HEK293 (cell line): ENCODE measurements around the gene PLEKHA1.

Source experiments
- CTCF ChIA-PET: fragments of 350-600 bp; formaldehyde crosslinking; extraction: SDS; loops from one replicate; lab custom pipeline; 2021; ENCODE audit warnings: antibody characterized with exemption; lab: Yijun Ruan, JAX
- POLR2A ChIA-PET: fragments of 300-600 bp; formaldehyde crosslinking; extraction: SDS; loops from one replicate; lab custom pipeline; 2020; ENCODE audit warnings: antibody characterized with exemption, inconsistent platforms; lab: Yijun Ruan, JAX
- H3K27ac ChIP-seq: fragments of 200-500 bp; sonication (Bioruptor generic); 2 replicates; pipeline ENCODE4 v1.5.1; 2014; ENCODE audit warnings: low read depth, low read length, control low read depth, inconsistent platforms; ENCODE audit errors: extremely low read depth
- H3K36me3 ChIP-seq, 2 experiments: fragments of 200-500 bp in 1 of 2; sonication (Bioruptor generic) in 1 of 2; 1 replicate in 1 of 2; 2 replicates in 1 of 2; pipeline ENCODE4 v1.5.1; 2014 to 2017; ENCODE audit warnings: inconsistent platforms in 2 of 2, low read length in 2 of 2; ENCODE audit not compliant: control insufficient read depth in 2 of 2, insufficient read depth in 1 of 2
- H3K4me1 ChIP-seq: fragments of 200-500 bp; sonication (Bioruptor generic); 2 replicates; pipeline ENCODE4 v1.5.1; 2014; ENCODE audit warnings: mild to moderate bottlenecking, low read length, inconsistent platforms; ENCODE audit not compliant: control insufficient read depth, insufficient read depth
- H3K4me3 ChIP-seq: 2 replicates; pipeline ENCODE4 v1.5.1; 2011; ENCODE audit warnings: low read depth, mild to moderate bottlenecking, control low read depth, low read length, moderate library complexity
- H3K9me3 ChIP-seq: fragments of 200-500 bp; sonication (Bioruptor generic); 2 replicates; pipeline ENCODE4 v1.5.1; 2014; ENCODE audit warnings: low read depth, low read length, inconsistent platforms; ENCODE audit not compliant: control insufficient read depth, insufficient read depth
- BCL11B ChIP-seq: fragments of 450-650 bp; formaldehyde crosslinking; IDR thresholded peaks from 2 replicates; pipeline ENCODE4 v1.5.1; 2016; ENCODE audit warnings: low read depth, missing biosample characterization, missing genetic modification characterization
- ELK4 ChIP-seq: IDR thresholded peaks from 2 replicates; pipeline ENCODE4 v1.6.1; 2011; ENCODE audit warnings: mild to moderate bottlenecking, low read depth, low read length, borderline replicate concordance
- KLF8 ChIP-seq: fragments of 450-650 bp; formaldehyde crosslinking; IDR thresholded peaks from 2 replicates; pipeline ENCODE4 v1.5.1; 2016; ENCODE audit warnings: missing biosample characterization, missing genetic modification characterization
- YY1 ChIP-seq: fragments of 450-650 bp; formaldehyde crosslinking; IDR thresholded peaks from 2 replicates; pipeline ENCODE4 v1.5.1; 2018; ENCODE audit warnings: missing biosample characterization, missing genetic modification characterization
- ZBTB21 ChIP-seq: fragments of 450-650 bp; formaldehyde crosslinking; IDR thresholded peaks from 2 replicates; pipeline ENCODE4 v1.5.1; 2017; ENCODE audit warnings: missing biosample characterization, missing genetic modification characterization
- ZBTB44 ChIP-seq: fragments of 450-650 bp; IDR thresholded peaks from 2 replicates; pipeline ENCODE4 v1.5.1; 2018; ENCODE audit warnings: missing biosample characterization, mild to moderate bottlenecking, missing genetic modification characterization
- ZNF112 ChIP-seq: fragments of 450-650 bp; formaldehyde crosslinking; IDR thresholded peaks from 2 replicates; pipeline ENCODE4 v1.5.0; 2017; ENCODE audit warnings: missing biosample characterization, missing genetic modification characterization
- ZNF169 ChIP-seq: fragments of 450-650 bp; formaldehyde crosslinking; IDR thresholded peaks from 2 replicates; pipeline ENCODE4 v1.5.1; 2016; ENCODE audit warnings: missing biosample characterization, missing genetic modification characterization
- ZNF202 ChIP-seq: fragments of 450-650 bp; formaldehyde crosslinking; IDR thresholded peaks from 2 replicates; pipeline ENCODE4 v1.5.1; 2016; ENCODE audit warnings: missing biosample characterization, missing genetic modification characterization, borderline replicate concordance
- ZNF366 ChIP-seq: fragments of 450-650 bp; formaldehyde crosslinking; conservative IDR thresholded peaks from 2 replicates; pipeline ENCODE4 v1.5.1; 2016; ENCODE audit warnings: missing biosample characterization, missing genetic modification characterization
- ZNF621 ChIP-seq: fragments of 450-650 bp; formaldehyde crosslinking; IDR thresholded peaks from 2 replicates; pipeline ENCODE4 v1.5.1; 2017; ENCODE audit warnings: missing biosample characterization, missing genetic modification characterization
- ZNF658 ChIP-seq: fragments of 450-650 bp; formaldehyde crosslinking; IDR thresholded peaks from 2 replicates; pipeline ENCODE4; 2016; ENCODE audit warnings: missing biosample characterization, missing genetic modification characterization
- ZNF664 ChIP-seq: fragments of 450-650 bp; formaldehyde crosslinking; IDR thresholded peaks from 2 replicates; pipeline ENCODE4 v1.5.1; 2016; ENCODE audit warnings: missing biosample characterization, missing genetic modification characterization
- ZNF670 ChIP-seq: fragments of 450-650 bp; formaldehyde crosslinking; IDR thresholded peaks from 2 replicates; pipeline ENCODE4 v1.5.1; 2016; ENCODE audit warnings: missing biosample characterization, missing genetic modification characterization, low read depth
- ZNF692 ChIP-seq: fragments of 450-650 bp; formaldehyde crosslinking; IDR thresholded peaks from 2 replicates; pipeline ENCODE4 v1.5.1; 2016; ENCODE audit warnings: missing biosample characterization, missing genetic modification characterization
- ZNF704 ChIP-seq: fragments of 450-650 bp; formaldehyde crosslinking; IDR thresholded peaks from 2 replicates; pipeline ENCODE4 v1.5.1; 2016; ENCODE audit warnings: missing biosample characterization, missing genetic modification characterization
- ZNF76 ChIP-seq: fragments of 450-650 bp; formaldehyde crosslinking; IDR thresholded peaks from 2 replicates; pipeline ENCODE4; 2016; ENCODE audit warnings: low read depth, missing biosample characterization, missing genetic modification characterization, borderline replicate concordance
- ZNF776 ChIP-seq: fragments of 450-650 bp; formaldehyde crosslinking; IDR thresholded peaks from 2 replicates; pipeline ENCODE4 v1.5.0; 2017; ENCODE audit warnings: missing biosample characterization, missing genetic modification characterization, borderline replicate concordance
- ZNF843 ChIP-seq: fragments of 450-650 bp; formaldehyde crosslinking; IDR thresholded peaks from 2 replicates; pipeline ENCODE4 v1.5.1; 2016; ENCODE audit warnings: missing biosample characterization, missing genetic modification characterization

The PLEKHA1 gene

GRCh38 chr10:122419016-122419415, 44.5 kb downstream of the PLEKHA1 start:
- ChIA-PET CTCF (interaction anchor here (0.9 to 1.6 kb wide), 4 partner anchors 16 to 147 kb away, joined by 3 to 5 read pairs (median 4); partner anchors contain the start of gene PLEKHA1), POLR2A (no interaction called here)
- TF ChIP-seq ZBTB21 (tag by site-specific recombination) (no peak), ELK4 (no peak), ZNF169 (no peak), ZNF202 (no peak)
- Histone ChIP-seq H3K4me1 (no peaks in the 10 kb centered on the region), H3K27ac (no peak overlapping the region), H3K4me3 (no peak overlapping the region), H3K36me3 (peaks cover 27 to 30% of the 10 kb centered on the region in 2 experiments), H3K9me3 (no peaks in the 10 kb centered on the region)

- H3K4me1 ChIP-seq, result no peaks in the 10 kb centered on the region
- peaks cover 25% of the 10 kb centered on the region in 2 experiments for H3K36me3 ChIP-seq
- no peaks in the 10 kb centered on the region for H3K9me3 ChIP-seq
- TF ChIP-seq ZNF366 (tag by site-specific recombination) (no peak), ZNF692 (no peak), ZBTB44 (tag by site-specific recombination) (no peak), ZNF704 (no peak), ZNF76 (no peak), ZNF112 (tag by site-specific recombination) (no peak), ZNF658 (tag by site-specific recombination) (no peak), ZNF843 (no peak), ZBTB21 (tag by site-specific recombination) (no peak), KLF8 (tag by site-specific recombination) (no peak), ZNF670 (no peak), ZNF621 (tag by site-specific recombination) (no peak), YY1 (tag by site-specific recombination) (no peak), BCL11B (tag by site-specific recombination) (no peak), ZNF776 (no peak), ZNF664 (tag by site-specific recombination) (no peak)
- ChIA-PET POLR2A (no interaction called here), CTCF (interaction anchor here (0.6 to 1.6 kb wide), 6 partner anchors 15 to 144 kb away, joined by 3 to 4 read pairs (median 4); partner anchors contain the start of gene PLEKHA1)
- no peak overlapping the region for H3K4me3 ChIP-seq
- no peak overlapping the region for H3K27ac ChIP-seq
Observed at GRCh38 chr10:122419876-122420623, 45.5 kb downstream of the PLEKHA1 start.
